Epidermal melanocyte (primary cell): ENCODE measurements around the gene FABP7.
"Not testable (repeated sequence)": the region's sequence is repeated elsewhere in the genome, so short reads cannot be mapped to it uniquely, and the experiment has no call there.

Experiments
- DNase-seq: peaks from one replicate; pipeline ENCODE4 v3.0.0; 2011; ENCODE audit warnings: low spot score; ENCODE audit not compliant: insufficient read length

The FABP7 gene

GRCh38 chr6:122779667-122780066, at the start of gene FABP7:
FABP7 (plus strand) TSS chr6:122779716; CDS start chr6:122779795, 79 bp downstream.
- DNase-seq = no peak

GRCh38 chr6:122730334-122730733, 49.2 kb upstream of the FABP7 start:
- DNase-seq = no peak

GRCh38 chr6:122730775-122731386, 48.6 kb upstream of the FABP7 start:
- DNase-seq = no peak

GRCh38 chr6:122733259-122733658, 46.3 kb upstream of the FABP7 start:
- DNase-seq = no peak

GRCh38 chr6:122734529-122735395, 44.8 kb upstream of the FABP7 start:
- no peak for DNase-seq

- no peak for DNase-seq
Measured at GRCh38 chr6:122735582-122735981, 43.9 kb upstream of the FABP7 start.

GRCh38 chr6:122736163-122736562, 43.4 kb upstream of the FABP7 start:
- no peak for DNase-seq

GRCh38 chr6:122736616-122737015, 42.9 kb upstream of the FABP7 start:
- no peak for DNase-seq

GRCh38 chr6:122740091-122740490, 39.4 kb upstream of the FABP7 start:
- no peak for DNase-seq

- DNase-seq = no peak
Measured at GRCh38 chr6:122740936-122741335, 38.6 kb upstream of the FABP7 start.

- not testable (repeated sequence) for DNase-seq
Measured at GRCh38 chr6:122744247-122744646, 35.3 kb upstream of the FABP7 start.

GRCh38 chr6:122744856-122745255, 34.7 kb upstream of the FABP7 start:
- DNase-seq = not testable (repeated sequence)

- no peak for DNase-seq
Measured at GRCh38 chr6:122746688-122747087, 32.8 kb upstream of the FABP7 start.

GRCh38 chr6:122747573-122747972, 31.9 kb upstream of the FABP7 start:
- DNase-seq = no peak

GRCh38 chr6:122748945-122749344, 30.6 kb upstream of the FABP7 start:
- DNase-seq = not testable (repeated sequence)

- DNase-seq = peak; percentile 51
Measured at GRCh38 chr6:122749451-122750050, 30.0 kb upstream of the FABP7 start.

- DNase-seq = no peak
Measured at GRCh38 chr6:122751326-122751725, 28.2 kb upstream of the FABP7 start.

- no peak for DNase-seq
Measured at GRCh38 chr6:122752459-122752858, 27.1 kb upstream of the FABP7 start.

GRCh38 chr6:122753000-122753687, 26.4 kb upstream of the FABP7 start:
- DNase-seq = no peak

- DNase-seq = no peak
Measured at GRCh38 chr6:122753688-122754056, 25.8 kb upstream of the FABP7 start.

GRCh38 chr6:122754191-122754731, 25.3 kb upstream of the FABP7 start:
- DNase-seq = no peak

GRCh38 chr6:122755901-122756300, 23.6 kb upstream of the FABP7 start:
- no peak for DNase-seq
